Testis (tissue), 2 donors: ENCODE data around the gene TTLL1.

Experiments
- CTCF ChIP-seq, 3 experiments: fragments of 450-650 bp in 2 of 3; fragments of 200-600 bp in 1 of 3; sonication (generic) in 1 of 3; IDR thresholded peaks; one replicate each; pipeline ENCODE4 v1.5.1; 2016 to 2019; ENCODE audit warnings: antibody characterized with exemption in 3 of 3, mild to moderate bottlenecking in 2 of 3, moderate library complexity in 1 of 3
- POLR2A ChIP-seq: fragments of 450-650 bp; IDR thresholded peaks from one replicate; pipeline ENCODE4 v1.6.1; 2017; ENCODE audit warnings: antibody characterized with exemption, mild to moderate bottlenecking, moderate library complexity

DNA sequence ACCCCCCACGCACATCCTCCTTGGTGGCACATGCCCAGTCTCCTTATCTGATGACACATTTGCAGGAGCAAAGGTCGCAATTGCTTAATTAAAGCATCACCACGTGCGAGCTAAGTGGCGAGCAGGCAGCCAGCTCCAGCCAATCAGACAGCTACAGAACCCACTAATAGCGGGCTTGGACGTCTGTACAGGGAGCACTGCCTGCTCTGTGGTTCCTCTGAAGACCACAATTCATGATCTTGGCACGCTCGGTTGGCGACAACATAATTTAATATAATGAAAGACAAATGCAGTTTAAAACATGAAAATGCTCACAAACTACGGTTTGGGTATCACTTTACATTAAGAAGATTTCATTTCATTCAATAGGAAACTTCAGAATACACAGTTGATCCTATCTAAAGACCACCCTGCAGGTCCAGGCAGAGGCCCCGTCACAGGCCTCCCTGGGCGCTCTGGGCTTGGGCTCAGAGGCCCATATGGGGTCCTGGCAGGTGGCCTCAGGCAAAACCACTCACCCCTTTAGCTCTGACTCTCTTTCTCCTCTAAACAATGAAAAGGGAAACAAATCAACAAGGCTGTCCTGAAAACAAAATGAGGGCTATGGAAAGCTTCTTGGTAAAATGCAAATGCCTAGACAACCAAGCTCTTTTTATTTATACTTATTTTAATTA lies 84.7 kb downstream of the TTLL1 start:
- TF ChIP-seq POLR2A (no peak), CTCF (IDR thresholded peaks at IDR 0.05) (no peak)
